UCSD-AML1 (cell line): Measurements from ENCODE around the gene APBB2.

Source experiments
- DNase-seq: peaks from one replicate; lab custom pipeline; 2025; ENCODE audit not compliant: unreplicated experiment; lab: John Stamatoyannopoulos, UW

The APBB2 gene

DNA sequence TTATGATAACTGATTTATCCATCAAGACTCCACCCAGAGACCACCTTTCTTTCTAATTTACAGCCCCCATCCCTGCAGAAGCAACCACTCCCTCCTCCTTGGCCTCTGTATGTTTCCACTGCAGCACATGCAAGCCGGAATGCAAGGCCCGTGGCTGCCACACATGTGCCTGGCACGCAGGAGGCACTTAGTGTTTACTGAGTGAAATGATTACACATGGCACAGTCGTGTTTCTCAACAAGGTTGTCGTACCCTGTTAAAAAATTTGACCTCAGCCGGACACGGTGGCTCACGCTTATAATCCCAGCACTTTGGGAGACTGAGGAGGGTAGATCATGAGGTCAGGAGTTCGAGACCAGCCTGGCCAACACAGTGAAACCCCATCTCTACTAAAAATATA, 104.3 kb downstream of the APBB2 start:
- no peak for DNase-seq

DNA sequence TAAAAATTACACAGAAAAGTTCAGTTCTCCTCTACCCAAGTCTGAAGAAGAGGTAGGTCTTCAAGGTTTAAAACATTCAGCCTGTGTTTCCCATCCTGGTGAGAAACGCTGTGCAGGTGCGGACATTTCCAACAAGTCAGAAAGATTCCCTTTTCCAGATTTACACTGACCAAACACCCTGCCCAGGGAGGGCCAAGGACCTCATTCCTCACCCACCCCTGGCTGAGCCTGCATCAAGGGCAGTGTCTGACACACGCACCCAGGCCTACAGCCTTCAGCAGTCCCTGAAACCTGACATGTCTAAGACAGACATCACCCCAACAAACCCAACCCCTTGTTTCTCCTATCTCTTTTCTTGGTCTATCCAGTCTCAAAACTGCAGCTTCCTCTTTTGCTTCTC, 105.9 kb downstream of the APBB2 start:
- DNase-seq, result no peak

DNA sequence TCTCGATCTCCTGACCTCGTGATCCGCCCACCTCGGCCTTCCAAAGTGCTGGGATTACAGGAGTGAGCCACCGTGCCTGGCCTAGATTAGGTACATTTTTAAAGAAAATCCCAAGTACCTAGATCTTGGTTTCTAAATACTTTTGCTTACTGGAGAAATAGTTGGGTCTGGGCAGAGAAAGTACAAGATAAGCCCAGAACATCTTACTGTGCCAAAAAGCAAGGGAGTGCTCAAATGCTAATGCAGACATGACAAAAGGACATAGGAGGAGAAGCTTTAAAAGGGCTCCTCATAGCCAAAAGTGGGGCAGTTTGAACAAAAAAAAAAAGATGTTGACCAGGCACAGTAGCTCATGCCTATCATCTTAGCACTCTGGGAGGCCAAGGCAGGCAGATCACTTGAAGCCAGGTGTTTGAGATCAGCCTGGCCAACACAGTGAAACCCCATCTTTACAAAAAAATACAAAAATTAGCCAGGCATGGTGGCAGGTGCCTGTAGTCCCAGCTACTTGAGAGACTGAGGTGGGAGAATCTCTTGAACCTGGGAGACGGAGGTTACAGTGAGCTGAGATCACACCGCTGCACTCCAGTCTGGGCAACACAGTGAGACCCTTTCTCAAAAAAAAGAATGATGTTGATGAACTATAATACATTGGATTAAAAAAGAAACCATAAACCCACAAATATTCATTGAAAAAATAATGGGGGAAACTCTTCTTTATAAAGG, 107.5 kb downstream of the APBB2 start:
- no peak for DNase-seq

DNA sequence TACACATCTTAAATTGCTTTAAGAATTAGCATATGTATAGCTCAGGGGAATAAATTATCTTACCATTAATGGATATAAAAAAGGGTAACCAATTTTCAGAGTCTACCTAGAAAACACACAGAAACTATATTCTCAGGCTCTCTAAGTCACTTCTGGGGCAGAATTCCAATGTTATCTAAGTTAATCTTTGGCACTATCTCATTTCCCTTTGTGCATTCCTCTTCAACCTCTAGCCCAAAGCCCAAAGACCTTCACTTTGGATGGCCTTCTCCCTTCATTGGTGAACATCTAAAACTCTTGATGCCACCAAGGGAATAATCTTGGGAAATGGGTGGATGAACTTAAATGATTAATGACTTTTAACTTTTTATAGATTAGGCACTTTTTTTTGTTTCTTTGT, 108.3 kb downstream of the APBB2 start:
- DNase-seq, result no peak

DNA sequence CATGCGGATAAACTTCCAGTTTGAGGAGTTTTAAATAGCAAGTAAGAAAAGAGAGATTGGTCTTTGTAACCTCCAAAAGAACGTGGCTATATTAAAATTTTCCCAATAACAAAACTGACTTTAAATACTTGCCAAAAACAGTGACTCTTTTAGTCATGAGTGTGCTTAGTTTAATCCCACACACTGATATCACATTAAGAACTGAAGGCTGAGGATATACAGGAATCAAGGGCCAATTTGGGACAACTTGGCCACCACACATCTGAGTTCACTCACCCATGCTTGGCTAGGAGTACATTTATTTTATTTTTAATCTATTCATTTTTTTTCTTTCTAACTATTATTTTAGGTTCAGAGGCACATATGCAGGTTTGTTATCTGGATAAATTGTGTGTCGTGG, 110.2 kb downstream of the APBB2 start:
- no peak for DNase-seq

- DNase-seq, result no peak
Observed at GRCh38 chr4:41103657-41104056, 110.7 kb downstream of the APBB2 start.

- no peak for DNase-seq
Observed at GRCh38 chr4:41102414-41103092, 111.8 kb downstream of the APBB2 start.

DNA sequence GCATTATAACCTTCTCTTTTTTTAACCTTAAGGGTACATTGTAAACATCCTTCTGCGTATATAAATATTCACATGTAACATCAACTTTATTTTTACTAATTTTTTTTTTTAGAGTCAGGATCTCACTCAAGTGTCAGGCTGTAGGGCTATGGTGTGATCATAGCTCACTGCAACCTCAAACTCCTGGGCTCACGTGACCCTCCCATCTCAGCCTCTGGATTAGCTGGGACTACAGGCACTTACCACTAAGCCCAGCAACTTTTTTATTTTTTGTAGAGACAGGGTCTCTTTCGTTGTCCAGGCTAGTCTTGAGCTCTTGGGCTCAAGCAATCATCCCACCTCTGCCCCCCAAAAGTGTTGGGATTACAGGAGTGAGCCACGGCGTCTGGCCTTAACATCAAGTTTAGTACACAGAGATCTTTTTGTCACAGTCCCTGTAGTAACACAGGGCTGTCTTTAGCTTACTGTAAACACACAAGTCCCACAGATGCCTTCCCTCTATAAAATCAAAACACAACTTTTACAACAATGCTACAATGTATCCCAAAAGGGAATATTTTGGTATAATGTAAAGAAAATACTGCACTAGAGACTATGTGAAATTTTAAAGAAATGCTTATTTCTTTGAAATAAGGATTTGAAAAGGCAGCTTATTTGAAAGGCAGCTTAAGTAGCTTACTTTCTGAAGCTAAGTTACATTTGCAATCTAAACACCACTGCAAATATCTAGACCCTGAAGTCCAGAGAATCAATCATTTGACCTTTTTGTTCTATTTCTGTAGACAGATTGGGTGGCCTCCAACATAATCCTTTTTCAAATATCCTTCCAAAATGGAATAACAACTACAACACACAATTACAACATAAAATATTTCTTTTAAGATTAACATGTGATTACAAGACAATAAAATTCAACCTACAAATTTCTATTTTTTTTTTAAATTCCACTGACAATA, 116.0 kb downstream of the APBB2 start:
- DNase-seq, result no peak

GRCh38 chr4:41095973-41096372, 118.4 kb downstream of the APBB2 start:
- no peak for DNase-seq

- no peak for DNase-seq
Observed at GRCh38 chr4:41095192-41095872, 119.0 kb downstream of the APBB2 start.

DNA sequence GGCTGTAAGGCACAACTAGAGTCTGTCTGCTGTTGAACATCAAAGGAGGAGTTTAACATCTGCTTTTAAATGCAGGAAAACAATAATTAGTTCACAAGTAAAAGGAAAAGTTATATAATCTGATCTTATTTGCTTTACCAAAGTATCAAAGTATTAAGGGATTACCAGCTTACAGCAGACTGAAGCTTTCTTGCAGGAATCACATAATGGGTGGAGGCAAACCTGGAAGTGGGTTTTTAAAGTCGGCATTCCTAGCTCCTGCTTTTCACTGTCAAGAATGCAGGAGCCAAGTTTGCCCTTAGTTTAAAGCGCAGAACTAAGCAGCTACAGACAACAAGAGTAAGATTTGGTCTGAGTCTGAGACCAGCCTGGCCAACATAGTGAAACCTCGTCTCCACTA, 122.2 kb downstream of the APBB2 start:
- DNase-seq, result no peak

GRCh38 chr4:41081847-41082246, 132.5 kb downstream of the APBB2 start:
- DNase-seq, result no peak

GRCh38 chr4:41080976-41081375, 133.4 kb downstream of the APBB2 start:
- DNase-seq, result no peak

GRCh38 chr4:41079881-41080560, 134.3 kb downstream of the APBB2 start:
- DNase-seq, result no peak

- no peak for DNase-seq
Observed at GRCh38 chr4:41077628-41078027, 136.7 kb downstream of the APBB2 start.

GRCh38 chr4:41076481-41076880, 137.9 kb downstream of the APBB2 start:
- no peak for DNase-seq

DNA sequence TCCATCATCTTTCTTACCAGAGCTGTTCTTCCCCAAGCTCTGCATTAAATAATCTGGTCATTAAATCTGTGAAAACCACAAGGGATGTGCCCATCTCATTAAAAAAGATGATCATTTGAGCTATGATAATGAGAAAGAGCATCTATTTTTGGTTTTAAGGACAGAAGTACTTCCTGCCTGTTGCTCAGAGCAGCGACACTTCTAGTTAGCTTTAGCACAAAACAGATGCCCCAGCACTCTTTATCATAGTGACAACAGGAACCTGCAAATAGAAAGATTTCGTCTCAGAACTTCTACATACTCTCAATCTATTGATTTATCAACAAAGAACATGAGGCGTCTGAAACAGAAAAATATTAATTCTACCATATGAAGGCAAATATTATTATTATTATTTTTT, 140.1 kb downstream of the APBB2 start:
- no peak for DNase-seq

DNA sequence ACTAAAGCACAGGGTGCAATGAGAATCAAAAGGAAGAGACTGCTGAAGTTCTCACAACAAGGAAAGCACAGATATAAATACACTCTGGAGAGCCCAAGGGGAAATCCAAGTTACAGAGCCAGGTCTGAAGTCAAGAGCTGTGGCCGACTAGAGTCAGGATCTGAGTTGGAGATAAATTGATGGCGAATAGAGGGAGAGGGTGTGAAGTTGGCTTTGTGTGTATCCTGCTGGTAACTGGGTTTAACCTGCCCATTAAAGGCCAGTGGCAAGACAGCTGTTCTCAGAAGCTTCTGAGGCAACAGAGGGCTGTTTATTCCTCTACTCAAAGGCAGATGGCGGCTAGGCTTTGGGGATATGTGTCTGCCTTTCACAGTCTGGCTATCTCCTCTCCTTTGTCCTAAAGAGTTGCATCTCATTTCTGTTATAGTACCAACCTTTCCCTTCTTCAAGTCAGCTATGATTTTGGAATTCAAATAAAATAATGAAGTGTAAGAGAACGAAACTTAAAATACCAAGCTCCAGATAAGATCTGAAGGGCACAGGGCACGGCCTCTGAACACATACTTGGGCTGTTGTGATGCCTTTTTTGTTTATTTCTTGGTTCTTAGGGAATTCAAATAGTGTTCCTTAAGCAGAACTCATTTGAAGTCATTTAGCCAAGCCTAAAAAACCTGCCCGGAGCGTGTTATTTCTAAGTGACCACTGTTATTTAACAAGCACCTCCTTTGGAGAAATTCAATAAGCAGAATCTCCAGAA, 142.1 kb downstream of the APBB2 start:
- DNase-seq, result no peak

- DNase-seq, result no peak
Observed at GRCh38 chr4:41070516-41071281, 143.6 kb downstream of the APBB2 start.
